Inferior parietal cortex (tissue), 1 donor: Measurements from ENCODE around the gene C20orf204.

Experiments used
- DNase-seq: peaks from one replicate; pipeline ENCODE4 v3.0.0-alpha.2; 2016; ENCODE audit errors: extremely low spot score

Gene C20orf204

DNA sequence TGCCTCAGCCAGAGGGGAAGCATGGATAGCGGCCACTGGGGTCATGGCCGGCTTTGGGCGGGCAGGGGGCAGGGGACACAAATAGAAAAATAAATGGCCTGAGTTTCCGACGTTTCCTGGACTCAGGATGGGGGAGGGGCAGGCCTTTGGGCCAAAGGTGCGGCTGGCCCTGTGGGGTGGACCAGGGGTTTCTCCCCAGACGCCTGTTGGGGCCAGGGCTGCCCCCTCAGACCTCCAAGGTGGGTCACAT lies 20.6 kb downstream of the C20orf204 start:
- no peak for DNase-seq

DNA sequence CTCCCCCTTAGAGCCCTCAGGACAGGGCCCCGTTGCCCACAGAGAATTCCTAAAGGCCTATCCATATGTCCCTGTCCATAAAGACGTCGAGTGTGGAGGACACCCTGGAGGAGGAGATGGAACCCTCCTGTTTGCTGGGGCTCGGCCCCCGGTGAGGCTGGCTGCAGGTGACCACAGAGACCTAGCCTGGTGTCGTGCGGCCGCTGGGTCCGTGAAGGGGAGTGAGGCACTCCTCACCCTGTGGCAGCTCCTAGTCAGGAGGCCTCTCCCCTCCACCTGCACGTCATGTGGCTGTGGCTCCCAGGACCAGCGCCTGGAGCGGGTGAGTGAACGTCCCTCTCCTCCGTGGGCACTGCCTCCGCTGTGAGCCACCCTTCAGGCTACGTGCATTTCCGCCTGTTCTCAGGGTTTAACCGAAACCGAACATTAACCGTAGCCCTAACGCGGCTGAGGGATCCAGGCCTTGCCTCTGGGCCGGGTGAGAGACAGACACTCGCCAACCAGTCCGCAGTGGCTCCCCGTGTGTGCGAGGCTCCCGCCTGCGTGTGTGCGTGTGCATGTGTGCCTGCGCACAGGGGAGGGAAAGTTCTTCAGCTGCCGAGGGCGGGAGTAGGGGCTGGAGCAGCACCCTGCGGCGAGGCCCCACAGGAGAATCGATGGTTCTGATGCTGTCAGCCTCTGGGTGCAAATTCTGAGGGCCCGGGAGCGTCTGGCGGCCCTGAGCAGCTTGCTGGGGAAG lies 21.1 kb downstream of the C20orf204 start:
- no peak for DNase-seq

DNA sequence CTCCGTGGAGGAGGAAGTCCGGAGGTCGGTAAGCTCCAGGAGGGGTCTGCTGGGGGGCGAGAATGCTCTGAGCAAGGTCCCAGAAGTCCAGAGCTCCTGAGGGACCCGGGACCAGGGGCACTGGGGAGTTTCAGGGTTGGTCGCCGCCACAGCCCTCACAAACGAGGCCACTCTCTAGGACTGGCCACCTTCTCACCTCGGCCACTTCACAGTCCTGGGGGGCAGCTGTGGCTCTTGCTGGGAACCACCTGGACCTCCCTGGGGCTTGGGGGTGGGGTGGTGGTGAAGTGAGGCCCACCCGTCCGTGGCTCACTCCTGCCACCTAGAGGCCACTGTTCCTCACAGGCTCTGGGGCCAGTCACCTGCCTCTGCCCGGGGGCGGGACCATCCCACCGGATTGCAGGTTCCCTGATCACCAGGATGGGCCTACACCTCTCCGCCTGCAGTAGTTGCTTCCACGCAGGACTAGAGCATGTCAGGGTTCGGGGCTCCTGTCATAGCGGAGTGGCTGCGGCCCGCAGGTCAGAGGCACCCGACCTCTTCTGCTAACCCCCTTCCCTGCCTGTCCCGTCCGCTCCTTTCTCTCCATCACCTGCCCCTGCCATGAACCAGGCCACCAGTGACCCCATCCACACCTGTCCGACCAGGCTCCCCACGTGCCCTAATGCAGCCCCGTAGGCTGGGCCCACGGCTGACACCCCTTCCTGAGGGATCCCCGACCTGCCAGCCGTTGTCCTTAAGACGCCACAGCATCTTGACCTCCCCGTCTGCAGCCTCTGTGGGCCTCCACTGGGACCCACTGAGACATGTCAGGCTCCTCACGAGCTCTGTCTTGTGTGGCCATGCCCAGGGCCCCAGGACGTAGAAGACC lies 21.9 kb downstream of the C20orf204 start:
- peak; percentile 48 for DNase-seq

DNA sequence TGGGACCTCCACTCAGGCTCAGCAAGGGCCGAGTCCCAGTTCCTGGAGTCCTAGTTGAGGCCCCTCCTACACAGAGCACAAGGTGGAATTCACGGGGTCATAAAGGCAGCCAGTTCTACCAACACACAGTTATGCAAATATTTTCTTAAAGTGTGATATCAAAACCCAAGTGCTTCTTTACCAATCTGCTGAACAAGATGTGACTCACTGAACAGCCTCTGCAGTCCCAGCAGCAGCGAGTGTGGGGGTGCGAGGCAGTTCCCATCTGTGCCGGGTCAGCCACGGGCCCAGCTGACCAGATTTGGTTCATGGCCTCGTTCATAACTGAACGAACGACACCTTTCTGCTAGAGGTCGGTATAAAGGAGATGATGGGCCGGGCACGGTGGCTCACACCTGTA lies 22.6 kb downstream of the C20orf204 start:
- no peak for DNase-seq

DNA sequence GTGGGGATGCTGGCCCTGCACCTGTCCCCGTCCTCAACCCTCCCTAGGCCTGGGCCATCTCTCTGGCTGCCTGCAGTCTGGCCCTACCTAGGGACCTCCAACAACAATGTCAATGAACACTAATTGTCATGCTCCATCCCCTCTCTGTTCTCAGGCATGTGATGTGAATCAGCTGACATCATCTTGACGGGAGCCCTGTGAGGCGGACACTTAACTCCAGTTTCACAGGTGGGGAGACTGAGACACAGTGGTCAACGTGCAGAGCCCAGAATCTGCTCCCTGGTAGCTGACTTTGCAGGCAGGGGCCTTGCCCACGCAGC lies 26.3 kb downstream of the C20orf204 start:
- DNase-seq: no peak

DNA sequence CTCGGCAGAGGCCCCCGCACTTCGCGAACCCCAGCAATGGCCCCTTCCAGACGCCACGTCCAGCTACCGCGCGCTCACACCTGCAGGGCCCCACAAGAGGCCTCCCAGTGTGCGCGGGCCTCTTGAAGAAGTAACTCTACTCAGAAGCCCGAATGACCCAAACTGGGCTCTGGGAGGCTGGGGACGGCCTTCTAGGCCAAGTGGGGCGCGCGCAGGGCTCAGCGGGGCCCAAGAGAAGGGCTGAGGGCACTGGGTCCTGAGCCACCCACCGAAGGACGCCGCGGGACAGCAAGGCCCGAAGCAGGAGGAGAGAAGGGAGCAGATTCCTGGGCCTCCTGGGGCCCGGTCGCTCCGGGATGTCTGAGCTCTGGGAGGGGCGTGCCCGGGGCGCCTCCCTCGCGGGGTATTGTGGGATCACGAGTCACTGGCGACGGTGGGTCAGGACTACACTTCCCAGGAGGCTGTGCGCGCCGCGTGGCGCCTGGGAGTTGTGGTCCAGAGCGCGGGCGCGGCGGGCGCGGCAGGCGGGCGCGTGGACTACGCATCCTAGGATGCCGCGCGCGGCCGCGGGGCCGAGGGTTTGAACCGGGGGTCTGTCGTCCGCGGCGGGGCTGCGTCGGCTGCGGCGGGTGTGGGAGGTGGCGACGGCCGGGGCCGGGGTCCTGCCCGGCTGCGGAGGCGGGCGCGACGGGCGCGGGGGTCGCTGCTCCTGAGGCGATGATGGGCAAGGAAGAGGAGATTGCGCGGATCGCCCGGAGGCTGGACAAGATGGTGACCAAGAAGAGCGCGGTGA lies 26.8 kb downstream of the C20orf204 start, which contains the start of gene TCEA2:
Gene TCEA2, plus strand, starts transcription at position 603 of the 793 bp plus-strand sequence. Its CDS starts 115 bp downstream, at position 718.
- peak; percentile 97 for DNase-seq

DNA sequence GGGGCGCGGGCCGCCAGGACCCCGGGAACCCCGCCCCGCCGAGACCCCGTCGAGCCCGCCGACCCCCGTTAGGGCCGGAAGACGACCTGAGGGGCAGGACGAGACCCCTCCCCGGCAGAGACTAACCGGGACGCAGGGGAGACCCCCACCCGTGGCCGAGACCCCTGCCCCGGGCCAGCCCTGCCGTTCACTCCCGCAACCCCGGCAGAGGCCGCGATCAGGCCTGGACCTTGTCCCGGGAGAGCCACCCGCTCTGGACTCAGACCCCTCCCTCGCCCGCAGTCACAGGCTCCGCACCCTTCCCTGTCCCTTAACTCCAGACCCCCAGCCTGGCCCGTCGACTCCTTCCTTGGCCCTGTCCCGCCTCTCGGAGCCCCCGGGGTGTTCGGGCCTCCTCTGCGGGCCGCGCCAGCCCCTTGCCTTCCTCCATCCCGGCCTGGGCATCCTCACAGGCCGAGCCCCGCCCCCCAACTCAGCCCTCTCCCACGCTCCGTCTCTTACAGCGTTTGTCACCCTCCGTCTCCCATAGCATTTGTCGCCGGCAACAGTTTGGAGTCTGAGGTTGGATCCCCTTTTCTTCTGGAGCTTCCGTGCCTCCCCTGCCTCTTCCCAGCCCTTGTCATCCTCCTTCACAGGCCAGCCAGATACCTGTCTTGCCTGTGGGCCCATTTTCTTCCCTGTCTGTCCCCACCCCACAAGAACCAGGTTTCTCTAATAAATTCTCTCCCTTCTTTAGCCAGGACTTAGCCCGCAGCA lies 27.6 kb downstream of the C20orf204 start:
- DNase-seq: no peak

DNA sequence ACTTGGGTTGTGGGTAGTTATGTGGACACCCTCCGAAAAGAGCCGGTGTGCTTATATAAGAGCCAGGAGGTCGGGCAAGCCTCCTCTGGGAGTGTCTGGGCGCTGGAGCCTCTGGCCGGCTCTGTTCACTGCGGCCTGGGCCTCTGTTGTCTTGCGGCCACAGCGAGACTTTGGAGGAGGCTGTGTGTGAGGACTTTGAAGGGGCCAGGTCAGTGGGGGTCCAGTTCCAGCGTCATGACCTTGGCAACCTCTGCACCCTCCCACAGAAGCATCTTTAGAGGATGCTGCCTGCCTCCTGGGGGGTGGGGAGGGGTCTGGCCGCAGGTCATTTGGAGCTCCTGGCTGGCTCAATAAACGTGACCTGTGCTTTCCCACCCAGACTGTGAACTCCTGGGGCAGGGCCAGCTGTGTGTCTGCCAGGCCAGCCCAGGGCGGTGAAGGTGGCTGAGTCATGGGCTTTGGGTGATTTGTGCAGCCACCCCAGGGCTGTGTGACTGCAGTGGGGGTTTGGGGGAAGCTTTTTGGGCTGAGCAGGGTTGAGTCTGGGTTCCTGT lies 28.2 kb downstream of the C20orf204 start:
- DNase-seq: no peak

DNA sequence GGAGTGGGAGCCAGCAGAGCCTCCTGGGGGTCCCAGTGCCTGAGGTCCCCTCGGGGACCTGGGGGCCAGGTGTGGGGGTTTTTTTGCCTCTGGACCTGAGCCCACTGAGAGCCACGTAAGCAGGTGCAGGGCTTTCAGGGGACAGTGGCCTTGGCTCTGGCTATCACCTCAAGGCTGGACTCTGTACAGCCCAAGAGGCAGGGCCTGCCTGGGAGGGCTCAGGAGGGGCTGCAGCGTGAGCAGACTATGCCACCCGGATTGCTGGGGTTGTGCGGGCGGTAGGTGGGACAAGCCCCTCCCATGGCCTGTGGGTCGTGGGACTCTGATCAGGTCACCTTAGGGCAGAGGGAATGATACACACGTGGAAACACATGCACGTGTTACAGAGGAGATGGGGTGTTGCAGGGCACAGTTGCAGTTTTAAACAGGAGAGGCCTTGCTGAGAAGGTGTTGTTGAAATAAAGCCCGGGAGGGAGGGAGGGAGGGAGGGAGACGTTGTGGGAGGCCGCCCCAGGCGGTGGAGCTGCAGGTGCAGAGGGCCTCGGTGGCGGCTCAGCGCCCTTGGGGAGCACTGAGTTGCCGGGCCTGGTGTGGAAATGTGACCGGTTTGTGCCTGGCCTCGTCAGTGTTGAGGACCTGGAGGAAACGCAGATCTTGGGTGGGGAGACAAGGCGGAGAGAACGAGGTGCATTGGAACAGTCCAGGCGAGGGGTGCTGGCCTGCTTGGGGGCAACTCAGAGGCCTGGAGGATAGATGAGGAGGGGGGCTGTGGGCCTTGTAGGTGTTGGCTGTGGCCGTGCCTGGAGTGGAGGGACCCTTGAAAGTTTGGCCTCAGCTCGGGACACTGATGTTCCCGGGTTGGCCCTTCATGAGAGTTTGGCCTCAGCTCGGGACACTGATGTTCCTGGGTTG lies 29.3 kb downstream of the C20orf204 start:
- DNase-seq: no peak

DNA sequence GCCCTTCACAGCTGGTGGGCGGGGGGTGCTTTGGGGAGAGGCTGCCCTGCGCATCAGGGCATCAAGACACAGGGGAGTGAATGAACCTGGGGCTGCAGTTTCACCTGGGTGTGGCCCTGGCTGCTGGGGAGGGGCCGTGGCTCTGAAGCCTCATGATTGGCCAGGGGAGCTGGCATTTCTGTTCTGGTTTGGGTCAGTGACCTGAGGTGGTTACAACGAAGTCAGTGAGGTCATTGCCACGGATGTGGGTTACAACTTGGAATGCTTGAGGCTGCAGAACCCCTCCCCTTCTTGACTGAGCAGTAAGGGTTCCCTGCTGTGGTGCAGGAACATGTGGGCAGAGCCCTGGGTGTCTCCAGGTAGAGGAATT lies 30.0 kb downstream of the C20orf204 start:
- no peak for DNase-seq

DNA sequence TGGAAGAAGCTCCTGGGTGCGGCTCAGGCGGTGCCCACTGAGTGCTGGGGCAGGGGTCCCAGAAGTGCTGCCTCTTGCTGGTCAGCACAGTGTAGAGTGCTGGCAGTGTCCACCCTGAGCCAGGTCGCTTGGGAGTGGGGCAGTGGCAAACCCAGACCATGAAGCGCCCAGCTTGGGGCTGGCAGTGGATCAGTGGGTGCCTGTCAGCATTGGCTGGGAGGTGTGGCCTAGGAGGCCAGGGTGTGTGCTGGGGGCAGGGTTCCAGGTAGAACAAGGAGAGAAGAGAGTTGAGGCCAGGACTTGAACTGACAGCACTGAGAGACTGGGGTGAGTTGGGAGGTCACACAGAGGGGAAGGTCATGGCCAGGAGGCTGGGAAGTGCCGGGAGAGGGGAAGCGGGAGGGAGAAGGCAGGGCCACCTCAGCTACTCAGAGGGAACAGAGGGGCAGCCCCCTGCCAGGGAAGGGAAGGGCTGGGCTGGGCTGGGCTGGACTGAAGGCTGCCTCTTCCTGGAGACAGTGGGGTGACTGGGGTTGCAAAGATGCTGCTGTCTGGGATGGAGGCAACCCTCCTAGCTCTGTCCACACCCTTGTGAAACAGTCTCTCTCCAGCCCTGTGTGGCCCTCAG lies 31.1 kb downstream of the C20orf204 start:
- no peak for DNase-seq

DNA sequence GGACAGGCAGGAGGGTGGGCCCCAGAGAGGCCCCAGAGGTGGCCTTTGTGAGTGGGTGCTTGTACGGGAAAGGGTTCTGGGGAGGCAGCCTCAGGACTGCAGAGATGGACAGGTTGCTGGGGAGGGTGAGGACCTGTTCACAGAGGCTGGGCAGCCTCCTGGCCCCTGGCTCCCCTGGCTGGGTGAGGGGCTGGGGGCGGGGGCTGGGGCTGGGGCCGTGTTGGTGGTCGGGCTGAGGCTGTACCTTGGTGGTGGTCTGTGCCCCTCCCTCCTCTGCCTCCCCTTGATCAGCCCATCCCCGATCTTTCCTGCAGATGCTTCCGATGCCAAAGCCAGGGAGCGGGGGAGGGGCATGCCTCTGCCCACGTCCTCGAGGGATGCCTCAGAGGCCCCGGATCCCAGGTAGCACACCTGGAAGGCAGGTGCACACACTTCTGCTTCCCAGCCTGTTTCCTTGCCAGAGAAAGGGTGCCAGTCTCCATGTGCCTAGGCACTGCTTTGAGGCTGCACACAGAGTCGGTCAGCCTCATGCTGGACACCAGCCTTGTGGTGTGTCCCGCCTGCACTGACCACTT lies 31.8 kb downstream of the C20orf204 start:
- DNase-seq: no peak

DNA sequence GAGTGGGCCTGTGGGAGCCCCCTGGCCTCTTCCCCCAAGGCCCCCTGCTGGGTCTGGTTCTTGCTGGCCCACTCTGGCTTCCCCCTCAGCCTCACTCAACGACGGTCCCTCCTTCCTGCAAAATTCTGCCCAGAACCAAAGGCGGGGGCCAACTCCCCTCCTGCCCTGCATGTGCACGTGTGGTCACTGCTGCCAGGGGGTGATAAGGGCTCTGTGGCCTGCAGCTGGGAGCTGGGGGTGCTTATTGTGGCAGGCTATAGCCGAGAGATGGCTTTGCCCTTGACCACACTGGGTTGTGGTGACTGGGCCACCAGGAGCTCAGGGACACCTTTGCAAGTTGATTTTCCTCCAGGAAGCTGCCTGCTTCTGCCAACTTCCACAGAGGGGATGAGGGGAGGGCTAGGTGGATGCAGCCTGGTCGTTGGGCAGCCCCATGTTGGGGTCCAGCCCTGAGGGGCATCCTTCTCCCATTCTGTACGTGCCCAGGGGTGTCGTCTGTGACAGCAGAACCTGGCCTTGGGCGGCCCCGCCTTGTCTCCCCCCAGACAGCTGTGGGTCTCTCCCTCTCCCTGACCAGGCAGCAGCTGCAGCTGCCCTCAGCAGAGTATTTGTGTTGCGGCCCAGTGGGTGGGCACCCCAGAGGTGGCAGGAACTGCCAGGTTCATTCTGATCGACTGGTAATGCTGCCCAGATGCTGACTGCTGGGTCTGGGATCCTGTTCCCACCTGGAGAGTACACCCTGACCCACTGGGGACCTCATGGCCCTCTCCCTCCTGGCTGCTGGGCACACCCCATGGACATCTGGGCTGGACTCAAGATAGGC lies 32.6 kb downstream of the C20orf204 start:
- DNase-seq: no peak

DNA sequence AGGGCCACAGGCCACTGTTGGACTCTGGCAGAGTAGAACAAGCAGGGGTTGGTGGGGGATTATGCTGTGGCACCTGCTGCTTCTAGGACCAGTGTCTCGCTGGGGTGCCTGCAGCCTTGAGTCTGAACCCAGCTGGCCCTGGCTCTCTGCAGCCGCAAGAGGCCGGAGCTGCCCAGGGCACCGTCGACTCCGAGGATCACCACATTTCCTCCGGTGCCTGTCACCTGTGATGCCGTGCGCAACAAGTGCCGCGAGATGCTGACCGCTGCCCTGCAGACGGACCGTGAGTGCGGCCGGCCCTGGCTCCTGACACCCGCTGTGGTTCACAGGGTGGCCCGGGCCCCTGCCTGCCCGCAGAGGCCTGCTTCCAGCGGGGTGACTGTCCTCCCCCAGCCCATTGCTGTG lies 33.2 kb downstream of the C20orf204 start:
- DNase-seq: no peak

DNA sequence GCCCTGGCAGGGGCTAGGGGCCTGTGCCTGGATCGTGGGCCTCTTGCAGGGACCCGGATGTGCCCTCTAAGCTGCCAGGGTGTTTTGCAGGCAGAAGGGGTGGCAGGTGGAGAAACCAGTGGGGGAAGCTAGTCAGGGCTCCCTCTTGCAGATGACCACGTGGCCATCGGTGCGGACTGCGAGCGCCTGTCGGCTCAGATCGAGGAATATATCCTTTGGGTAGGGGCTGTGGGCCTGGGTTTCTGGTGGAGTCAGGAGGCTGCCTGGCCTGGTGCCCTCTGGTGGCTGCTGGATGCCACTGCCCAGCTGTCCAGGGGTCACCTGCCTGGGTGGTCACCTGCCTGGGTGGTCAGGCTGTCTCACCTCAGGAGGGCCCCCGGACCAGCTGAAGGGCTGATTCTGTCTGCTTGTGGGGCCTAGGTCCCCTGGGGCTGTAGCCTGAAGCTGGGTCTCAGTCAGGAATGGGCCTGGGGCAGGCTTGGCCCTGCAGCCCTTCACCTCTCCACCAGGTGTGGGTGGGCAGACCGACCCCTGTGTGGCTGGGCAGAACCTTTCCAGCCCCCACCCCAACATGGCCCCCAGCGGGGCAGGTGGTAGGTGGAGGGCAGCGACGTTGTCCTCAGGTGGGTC lies 33.7 kb downstream of the C20orf204 start:
- DNase-seq: no peak

DNA sequence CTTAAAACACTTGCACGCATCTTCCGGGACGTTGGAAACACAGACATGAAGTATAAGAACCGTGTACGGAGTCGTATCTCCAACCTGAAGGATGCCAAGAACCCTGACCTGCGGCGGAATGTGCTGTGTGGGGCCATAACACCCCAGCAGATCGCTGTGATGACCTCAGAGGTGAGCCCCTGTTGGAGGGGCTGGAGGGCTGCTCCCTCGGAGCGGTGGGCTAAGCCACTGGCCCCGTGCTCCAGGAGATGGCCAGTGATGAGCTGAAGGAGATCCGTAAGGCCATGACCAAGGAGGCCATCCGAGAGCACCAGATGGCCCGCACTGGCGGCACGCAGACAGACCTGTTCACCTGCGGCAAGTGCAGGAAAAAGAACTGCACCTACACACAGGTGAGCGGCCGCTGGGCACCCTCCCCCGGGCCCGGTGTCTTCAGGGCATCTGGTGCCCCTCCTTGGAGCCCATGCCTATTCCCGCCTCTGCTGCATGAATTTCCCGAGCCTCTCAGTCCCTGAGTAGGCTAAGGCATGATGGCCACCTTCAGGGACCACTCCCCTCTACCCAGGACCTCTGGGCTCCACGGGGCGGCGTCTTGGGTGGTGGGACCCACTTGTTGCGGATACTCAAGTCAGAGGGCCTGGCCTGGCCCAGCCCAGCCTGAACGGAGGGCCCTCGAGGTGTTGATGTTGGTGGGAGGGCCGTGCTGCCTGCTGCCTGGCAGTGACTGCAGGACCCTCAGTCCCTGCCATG lies 34.4 kb downstream of the C20orf204 start:
- DNase-seq: no peak
